Gastrocnemius medialis (tissue), 4 donors: ENCODE measurements around the gene ADCY2. TPM values are rescaled to one million over a fixed set of nuclear protein-coding genes. Genes with fewer than 3 reads are reported as not detected.

Experiments
- ATAC-seq, 2 donors: fragments of 150-250 bp; one replicate each; pipeline ENCODE4 v1.9.1; 2016
- DNase-seq, 2 donors: peaks; one replicate each; pipeline ENCODE4 v3.0.0-alpha.2; 2019
- H3K27ac ChIP-seq, 4 donors: fragments of 200-600 bp; sonication (generic); 1 replicate in 1 of 4; 2 replicates in 3 of 4; pipeline ENCODE4 v1.5.1; 2016 to 2018; ENCODE audit warnings: mild to moderate bottlenecking in 2 of 4, moderate library complexity in 1 of 4
- H3K27me3 ChIP-seq, 3 donors: fragments of 200-600 bp; sonication (generic) in 2 of 3; 1 replicate in 1 of 3; 2 replicates in 2 of 3; pipeline versions ENCODE4 v1.5.1 to v1.6.0; 2016 to 2019; ENCODE audit warnings: mild to moderate bottlenecking in 1 of 3, moderate library complexity in 1 of 3
- H3K36me3 ChIP-seq, 2 donors: fragments of 200-600 bp; sonication (generic) in 1 of 2; one replicate each; pipeline ENCODE4 v1.5.1; 2017 to 2018
- H3K4me1 ChIP-seq, 2 donors: fragments of 200-600 bp; sonication (generic) in 1 of 2; one replicate each; pipeline ENCODE4 v1.5.1; 2016 to 2017; ENCODE audit warnings: mild to moderate bottlenecking in 2 of 2
- H3K4me3 ChIP-seq, 4 donors: fragments of 200-600 bp; sonication (generic) in 3 of 4; 1 replicate in 1 of 4; 2 replicates in 3 of 4; pipeline ENCODE4 v1.5.1; 2016 to 2019; ENCODE audit warnings: mild to moderate bottlenecking in 2 of 4
- H3K9me3 ChIP-seq, 3 donors: fragments of 200-600 bp; sonication (generic) in 2 of 3; 1 replicate in 1 of 3; 2 replicates in 2 of 3; pipeline ENCODE4 v1.5.1; 2016 to 2019
- POLR2A ChIP-seq, 2 donors: fragments of 450-650 bp; IDR thresholded peaks; one replicate each; pipeline ENCODE4 v1.6.1; 2017; ENCODE audit warnings: antibody characterized with exemption in 2 of 2, mild to moderate bottlenecking in 2 of 2, moderate library complexity in 2 of 2
- in situ Hi-C, 4 donors: fragments of 200-750 bp; cut with MboI; loops; one replicate each; pipeline versions ENCODE4 v1.15.0 to v1.8.0; 2017; ENCODE audit warnings: low sequenced_read_pairs in 4 of 4
- intact Hi-C: fragments of 100-400 bp; cut with DNase I; formaldehyde crosslinking; loops from one replicate; pipeline ENCODE4 v1.15.1; 2023; ENCODE audit warnings: low total_unique reads
- total RNA-seq, 4 donors: library from RNA; depleted of rRNA; stranded (reverse); fragments of >200 nt; gene quantifications; one replicate each; pipeline versions ENCODE4 v1.1.0 to v1.2.3, GENCODE V29; 2016
- TF ChIP-seq, protein P1 (sequence below), 5 experiments: fragments of 450-650 bp in 3 of 5; fragments of 200-600 bp in 2 of 5; sonication (generic) in 2 of 5; IDR thresholded peaks in 4 of 5; conservative IDR thresholded peaks in 1 of 5; 1 replicate in 4 of 5; 2 replicates in 1 of 5; pipeline ENCODE4 v1.5.1; 2016 to 2019; ENCODE audit warnings: antibody characterized with exemption in 5 of 5, mild to moderate bottlenecking in 3 of 5, moderate library complexity in 3 of 5

Gene ADCY2
- total RNA-seq, 4 donors from 2014 or later: 24.3 to 50.1 (median 36.5) TPM

DNA sequence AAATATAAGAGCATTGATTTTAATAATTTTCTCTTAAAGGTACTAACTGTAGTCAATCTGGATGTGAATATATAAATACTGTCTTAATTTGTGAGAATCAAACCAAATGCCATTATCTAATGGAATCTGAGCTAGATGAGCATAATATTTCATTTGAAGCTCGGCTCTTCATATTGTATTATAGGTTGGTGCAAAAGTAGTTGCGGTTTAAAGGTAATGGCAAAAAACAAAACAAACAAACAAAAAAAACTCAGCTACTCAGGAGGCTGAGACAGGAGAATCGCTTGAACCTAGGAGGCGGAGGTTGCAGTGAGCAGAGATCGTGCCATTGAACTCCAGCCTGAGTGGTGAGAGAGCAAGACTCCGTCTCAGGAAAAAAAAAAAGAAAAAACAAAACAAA is 358.6 kb downstream of the ADCY2 start:
- TF ChIP-seq POLR2A (IDR thresholded peaks at IDR 0.05): no peak
- TF ChIP-seq, protein P1, sequence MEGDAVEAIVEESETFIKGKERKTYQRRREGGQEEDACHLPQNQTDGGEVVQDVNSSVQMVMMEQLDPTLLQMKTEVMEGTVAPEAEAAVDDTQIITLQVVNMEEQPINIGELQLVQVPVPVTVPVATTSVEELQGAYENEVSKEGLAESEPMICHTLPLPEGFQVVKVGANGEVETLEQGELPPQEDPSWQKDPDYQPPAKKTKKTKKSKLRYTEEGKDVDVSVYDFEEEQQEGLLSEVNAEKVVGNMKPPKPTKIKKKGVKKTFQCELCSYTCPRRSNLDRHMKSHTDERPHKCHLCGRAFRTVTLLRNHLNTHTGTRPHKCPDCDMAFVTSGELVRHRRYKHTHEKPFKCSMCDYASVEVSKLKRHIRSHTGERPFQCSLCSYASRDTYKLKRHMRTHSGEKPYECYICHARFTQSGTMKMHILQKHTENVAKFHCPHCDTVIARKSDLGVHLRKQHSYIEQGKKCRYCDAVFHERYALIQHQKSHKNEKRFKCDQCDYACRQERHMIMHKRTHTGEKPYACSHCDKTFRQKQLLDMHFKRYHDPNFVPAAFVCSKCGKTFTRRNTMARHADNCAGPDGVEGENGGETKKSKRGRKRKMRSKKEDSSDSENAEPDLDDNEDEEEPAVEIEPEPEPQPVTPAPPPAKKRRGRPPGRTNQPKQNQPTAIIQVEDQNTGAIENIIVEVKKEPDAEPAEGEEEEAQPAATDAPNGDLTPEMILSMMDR (IDR thresholded peaks at IDR 0.05 in 4 of 5, conservative IDR thresholded peaks at IDR 0.05 in 1 of 5): no peak
- ATAC-seq (no peak), DNase-seq (no peak)
- H3K4me3 ChIP-seq: no peak overlapping the region
- H3K4me1 ChIP-seq: peaks cover 10 to 39% of the 10 kb centered on the region in 2 donors
- intact Hi-C loops: loop anchor here (2.0 kb wide), 1 partner anchor 360 kb away; no protein-coding TSS in a partner anchor
- H3K36me3 ChIP-seq: no peaks in the 10 kb centered on the region
- H3K27me3 ChIP-seq: no peaks in the 10 kb centered on the region
- in situ Hi-C loops: loop anchor here in 2 of 4 donors (10.0 to 25.0 kb wide), 2 partner anchors 360 to 367 kb away; partner anchors contain the start of gene ADCY2 (in 2 of the 2)
- peak overlapping the region in 2 of 4 donors; percentile 3 to 84 for H3K27ac ChIP-seq
- no peaks in the 10 kb centered on the region for H3K9me3 ChIP-seq

DNA sequence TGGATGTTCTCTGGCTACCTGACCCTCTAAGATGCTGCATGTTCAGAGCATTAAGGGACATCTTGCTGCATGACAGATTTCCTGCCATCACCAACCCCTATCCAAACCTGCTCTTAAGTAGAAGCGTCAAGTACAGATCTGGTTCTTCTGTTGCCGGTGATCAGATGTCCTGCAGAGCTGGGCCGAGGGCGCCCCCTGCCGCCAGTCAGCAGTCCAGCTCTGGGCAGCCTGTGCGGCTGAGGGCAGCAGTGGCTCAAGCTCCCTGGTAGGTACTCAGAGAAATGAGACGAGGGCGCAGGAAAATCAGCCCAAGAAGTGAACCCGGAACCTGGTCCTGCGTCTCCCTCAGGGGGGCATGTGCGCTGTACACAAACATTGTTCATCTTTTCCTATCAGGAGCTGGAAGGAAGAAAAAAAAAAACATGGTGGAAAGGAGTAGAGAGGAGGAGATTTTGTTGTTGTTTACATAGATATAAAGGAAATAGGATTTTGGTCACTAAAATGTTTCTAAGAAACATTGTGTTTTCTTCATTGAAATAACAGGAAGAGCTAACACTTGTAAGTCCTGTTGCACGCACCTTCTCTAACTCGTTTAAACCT is 359.2 kb downstream of the ADCY2 start:
- no peak overlapping the region for H3K4me3 ChIP-seq
- H3K27me3 ChIP-seq: no peaks in the 10 kb centered on the region
- peak overlapping the region; percentile 67 to 84 (median 76) for H3K27ac ChIP-seq
- no peaks in the 10 kb centered on the region for H3K36me3 ChIP-seq
- DNase-seq (peak in 1 of 2 donors; percentile 58), ATAC-seq (peak in 1 of 2 donors; percentile 37)
- H3K4me1 ChIP-seq: peaks cover 10 to 42% of the 10 kb centered on the region in 2 donors
- in situ Hi-C loops (loop anchor here in 2 of 4 donors (10.0 to 25.0 kb wide), 2 partner anchors 360 to 368 kb away; partner anchors contain the start of gene ADCY2 (in 2 of the 2)), intact Hi-C loops (loop anchor here (2.0 kb wide), 1 partner anchor 360 kb away; no protein-coding TSS in a partner anchor)
- H3K9me3 ChIP-seq: no peaks in the 10 kb centered on the region
- TF ChIP-seq, protein P1 (IDR thresholded peaks at IDR 0.05 in 4 of 5, conservative IDR thresholded peaks at IDR 0.05 in 1 of 5): peak; percentile 31 to 58 (median 39)
- no peak for TF ChIP-seq POLR2A (IDR thresholded peaks at IDR 0.05)

DNA sequence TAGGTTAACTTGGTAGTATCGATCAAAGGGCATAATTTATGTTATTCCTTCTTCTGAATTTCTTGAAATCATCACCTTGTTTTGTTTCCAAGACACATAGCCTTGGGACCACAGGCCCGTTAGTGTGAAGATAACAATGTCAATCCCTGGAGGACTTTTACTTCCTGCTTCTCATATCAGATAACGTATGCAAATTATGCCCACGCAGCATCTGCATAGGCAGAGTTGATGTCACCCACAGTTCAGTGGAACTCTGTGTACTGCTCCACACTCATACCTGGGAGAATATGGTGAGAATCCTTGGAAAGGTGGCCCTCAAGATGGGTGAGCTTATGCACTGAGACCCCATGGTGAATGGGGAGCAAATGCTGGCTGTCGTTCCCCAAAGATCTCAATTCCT is 360.0 kb downstream of the ADCY2 start:
- intact Hi-C loops: loop anchor here (2.0 kb wide), 2 partner anchors 47 to 361 kb away; no protein-coding TSS in a partner anchor
- Histone ChIP-seq H3K27me3 (no peaks in the 10 kb centered on the region), H3K4me3 (no peak overlapping the region), H3K4me1 (peaks cover 10 to 44% of the 10 kb centered on the region in 2 donors), H3K36me3 (no peaks in the 10 kb centered on the region), H3K9me3 (no peaks in the 10 kb centered on the region), H3K27ac (peak overlapping the region; percentile 67 to 84 (median 76))
- no peak for TF ChIP-seq POLR2A (IDR thresholded peaks at IDR 0.05)
- TF ChIP-seq, protein P1 (IDR thresholded peaks at IDR 0.05 in 4 of 5, conservative IDR thresholded peaks at IDR 0.05 in 1 of 5): no peak
- DNase-seq (no peak), ATAC-seq (no peak)
- in situ Hi-C loops: loop anchor here in 2 of 4 donors (10.0 to 25.0 kb wide), 2 partner anchors 361 to 369 kb away; partner anchors contain the start of gene ADCY2 (in 2 of the 2)

DNA sequence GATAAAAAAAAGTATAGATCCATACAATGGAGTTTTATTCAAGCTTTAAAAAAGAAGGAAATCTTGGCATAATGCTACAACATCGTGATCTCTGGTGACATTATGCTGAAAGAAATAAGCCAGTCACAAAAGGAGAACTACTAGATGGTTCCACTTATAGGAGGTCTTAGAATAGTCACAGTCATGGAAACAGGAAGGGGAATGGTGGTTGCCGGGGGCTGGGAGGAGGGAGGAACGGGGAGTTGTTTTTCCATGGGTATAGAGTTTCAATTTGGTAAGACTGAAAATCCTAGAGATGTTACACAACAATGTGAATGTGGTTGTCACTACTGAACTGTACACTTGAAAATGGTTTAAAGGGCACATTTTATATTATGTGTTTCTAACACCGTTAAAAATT is 360.5 kb downstream of the ADCY2 start:
- Histone ChIP-seq H3K4me1 (peaks cover 10 to 40% of the 10 kb centered on the region in 2 donors), H3K36me3 (no peaks in the 10 kb centered on the region), H3K9me3 (no peaks in the 10 kb centered on the region), H3K4me3 (no peak overlapping the region), H3K27ac (peak overlapping the region; percentile 67 to 84 (median 76)), H3K27me3 (no peaks in the 10 kb centered on the region)
- DNase-seq (peak; percentile 43 to 75), ATAC-seq (peak; percentile 88 to 89)
- TF ChIP-seq, protein P1 (IDR thresholded peaks at IDR 0.05 in 4 of 5, conservative IDR thresholded peaks at IDR 0.05 in 1 of 5): no peak
- no peak for TF ChIP-seq POLR2A (IDR thresholded peaks at IDR 0.05)
- intact Hi-C loops (loop anchor here (2.0 kb wide), 1 partner anchor 46 kb away; no protein-coding TSS in a partner anchor), in situ Hi-C loops (loop anchor here in 2 of 4 donors (10.0 to 25.0 kb wide), 2 partner anchors 362 to 369 kb away; partner anchors contain the start of gene ADCY2 (in 2 of the 2))
